ENCODE measurements around the gene TCF4.

The TCF4 gene

DNA sequence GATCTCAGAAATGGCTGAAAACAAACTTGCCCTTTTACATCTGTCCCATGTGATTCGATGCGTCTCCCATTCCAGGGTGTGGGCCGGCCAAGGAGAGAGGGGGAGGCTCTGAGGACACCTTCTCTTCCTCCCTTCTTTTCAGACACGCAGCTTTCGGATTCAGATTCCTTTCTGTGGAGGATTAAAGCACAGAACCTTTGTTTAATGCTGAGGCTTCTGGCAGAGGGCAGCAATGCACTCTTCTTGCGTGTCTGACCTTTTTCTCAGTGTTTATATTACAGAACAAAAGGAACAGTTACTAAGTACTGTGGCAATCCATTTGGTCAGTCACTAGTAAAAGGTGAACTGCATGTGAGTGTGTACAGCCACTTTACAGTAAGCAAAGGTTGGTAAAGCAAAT lies 359.8 kb downstream of the TCF4 start:
- no peak for ATAC-seq
- Mint-ChIP-seq H3K4me1 (no peaks in the 10 kb centered on the region), H3K27ac (no peak overlapping the region), H3K36me3 (no peaks in the 10 kb centered on the region), H3K4me3 (no peak overlapping the region), H3K9me3 (no peaks in the 10 kb centered on the region)
- DNase-seq (ENCODE audit: low spot score in 2 of 2) = no peak

DNA sequence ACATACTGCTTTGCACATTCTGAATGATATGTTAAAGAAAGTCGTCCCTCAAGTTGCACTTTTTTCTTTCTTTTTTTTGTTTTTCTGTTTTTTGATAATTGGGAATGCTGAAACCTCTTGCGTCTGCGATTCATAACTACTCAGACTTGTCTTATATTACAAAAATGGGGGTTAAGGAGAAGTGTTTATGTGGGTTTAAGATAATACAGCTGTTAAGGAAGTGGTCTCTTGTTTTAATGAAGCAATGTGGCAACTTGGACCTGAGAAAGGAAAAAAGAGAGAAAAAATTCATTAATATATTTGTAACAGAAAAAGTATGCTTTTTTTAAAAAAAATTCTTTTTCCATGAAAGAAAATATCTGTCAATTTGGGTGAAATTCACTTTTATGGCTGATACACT lies 360.2 kb downstream of the TCF4 start:
- ATAC-seq (no peak), DNase-seq (ENCODE audit: low spot score in 2 of 2) (no peak)
- H3K27ac Mint-ChIP-seq = no peak overlapping the region
- H3K36me3 Mint-ChIP-seq = no peaks in the 10 kb centered on the region
- no peak overlapping the region for H3K4me3 Mint-ChIP-seq
- no peaks in the 10 kb centered on the region for H3K4me1 Mint-ChIP-seq
- no peaks in the 10 kb centered on the region for H3K9me3 Mint-ChIP-seq

DNA sequence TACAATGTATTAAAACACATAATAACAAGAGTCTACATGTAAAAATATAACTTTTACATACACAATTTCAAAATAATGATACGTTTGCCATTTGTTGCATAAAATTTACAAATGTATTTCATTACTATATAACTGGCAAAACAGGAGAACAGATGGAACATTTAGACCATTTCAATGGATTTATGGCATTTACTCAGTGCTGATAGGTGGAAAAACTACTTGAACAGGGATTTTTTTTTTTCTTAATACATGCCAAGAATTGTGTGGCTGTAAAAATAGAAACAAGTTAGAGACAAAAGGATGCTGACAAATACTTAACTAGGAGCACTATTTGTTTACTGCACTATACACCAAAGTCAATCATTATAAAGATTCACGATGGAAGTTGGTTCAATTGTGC lies 361.9 kb downstream of the TCF4 start:
- no peaks in the 10 kb centered on the region for H3K36me3 Mint-ChIP-seq

DNA sequence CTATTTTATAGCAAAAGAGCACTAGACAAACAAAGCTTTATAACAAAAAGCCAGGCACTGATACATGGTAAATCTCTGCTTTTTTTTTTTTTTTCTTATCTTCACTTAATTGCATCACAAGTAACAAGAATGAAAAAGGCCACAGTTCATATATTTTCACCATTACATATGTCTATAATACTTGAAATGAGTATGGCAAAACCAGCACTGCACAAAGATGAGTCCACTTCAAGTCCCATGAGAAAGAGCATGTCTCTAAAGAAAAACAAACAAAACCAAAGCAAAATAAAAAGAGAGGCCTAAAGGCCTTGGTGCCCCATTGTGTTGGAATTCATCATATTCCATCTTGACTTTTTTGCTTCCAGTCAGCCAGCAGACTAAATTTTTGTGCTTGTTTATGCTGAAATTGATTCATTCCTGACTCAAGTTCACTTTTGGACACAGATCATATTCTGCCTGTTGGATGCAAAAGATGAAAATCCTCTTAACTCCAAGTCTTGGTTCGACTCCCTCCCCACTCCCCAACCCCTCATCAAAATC lies 363.8 kb downstream of the TCF4 start:
- H3K9me3 Mint-ChIP-seq = no peaks in the 10 kb centered on the region
- no peak for DNase-seq (ENCODE audit: low spot score in 2 of 2)
- no peak overlapping the region for H3K27ac Mint-ChIP-seq
- no peaks in the 10 kb centered on the region for H3K4me1 Mint-ChIP-seq
- H3K36me3 Mint-ChIP-seq = no peaks in the 10 kb centered on the region
- no peak for ATAC-seq
- H3K4me3 Mint-ChIP-seq = no peak overlapping the region

More for the DNA sequence above, 361.9 kb downstream of the TCF4 start:
- H3K9me3 Mint-ChIP-seq = no peaks in the 10 kb centered on the region
- DNase-seq (ENCODE audit: low spot score in 2 of 2) (no peak), ATAC-seq (no peak)
- H3K4me1 Mint-ChIP-seq = no peaks in the 10 kb centered on the region
- no peak overlapping the region for H3K4me3 Mint-ChIP-seq
- no peak overlapping the region for H3K27ac Mint-ChIP-seq

DNA sequence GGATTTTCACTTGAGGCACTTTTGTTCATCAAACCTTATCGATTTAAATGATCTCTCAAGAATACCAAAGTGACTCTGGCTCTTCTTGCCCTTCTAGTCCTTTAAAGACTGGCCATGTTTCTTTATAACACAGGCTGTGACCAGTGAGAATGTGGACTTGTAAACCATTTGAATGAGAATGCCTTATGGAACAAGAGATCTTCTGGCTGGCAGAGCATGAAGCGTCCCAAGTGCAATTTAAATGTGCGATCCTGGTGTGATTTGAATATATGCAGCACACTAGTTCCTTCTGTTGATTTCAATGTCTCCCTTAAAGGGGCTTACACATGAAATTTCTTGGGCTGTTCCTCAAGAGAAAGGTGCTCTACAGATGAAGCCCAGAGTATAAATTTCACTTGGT lies 366.4 kb downstream of the TCF4 start:
- Mint-ChIP-seq H3K27ac (no peak overlapping the region), H3K4me1 (no peaks in the 10 kb centered on the region), H3K36me3 (no peaks in the 10 kb centered on the region), H3K9me3 (peaks cover 3% of the 10 kb centered on the region), H3K4me3 (no peak overlapping the region)
- DNase-seq (ENCODE audit: low spot score in 2 of 2) (no peak), ATAC-seq (no peak)

DNA sequence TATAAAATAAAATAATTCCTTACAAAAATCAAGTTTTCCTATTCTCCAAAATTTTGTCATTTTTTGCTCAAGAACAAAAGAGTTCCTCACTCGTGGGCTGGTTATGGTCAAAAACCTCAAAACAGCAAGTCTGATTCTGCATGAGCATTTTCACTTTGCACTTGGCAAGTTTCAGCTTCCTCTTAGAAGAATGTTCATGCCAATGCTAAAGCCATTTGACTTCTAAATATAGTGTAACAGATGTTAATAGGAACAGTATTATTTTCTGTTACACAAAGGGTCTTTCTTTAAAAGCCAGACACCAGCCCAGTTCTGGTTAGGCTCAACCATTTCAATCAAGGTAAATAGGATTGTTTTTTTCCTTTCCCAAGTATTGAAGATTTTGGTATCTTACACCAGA lies 367.5 kb downstream of the TCF4 start:
- Mint-ChIP-seq H3K27ac (no peak overlapping the region), H3K9me3 (peaks cover 3% of the 10 kb centered on the region)
- ATAC-seq = no peak

DNA sequence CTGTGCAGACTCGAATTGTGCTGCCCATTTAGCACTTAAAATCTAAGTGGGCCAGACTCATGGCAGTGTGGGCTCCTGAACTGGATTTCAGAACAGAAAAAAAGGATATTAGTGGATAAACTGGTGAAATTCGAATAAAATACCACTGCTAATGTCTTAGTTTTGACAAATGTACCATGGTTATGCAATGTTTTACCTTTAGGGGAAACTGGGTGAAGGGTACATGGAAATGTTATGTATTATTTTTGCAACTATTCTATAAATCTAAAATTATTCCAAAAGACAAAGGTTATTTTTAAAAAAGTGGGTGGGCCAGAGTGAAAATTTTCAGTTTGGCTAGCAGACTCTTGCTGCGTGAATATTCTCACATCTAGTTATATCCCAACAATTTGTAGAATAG lies 368.2 kb downstream of the TCF4 start:
- no peak overlapping the region for H3K4me3 Mint-ChIP-seq
- DNase-seq (ENCODE audit: low spot score in 2 of 2) (no peak), ATAC-seq (no peak)
- no peaks in the 10 kb centered on the region for H3K4me1 Mint-ChIP-seq
- H3K36me3 Mint-ChIP-seq = no peaks in the 10 kb centered on the region
- H3K9me3 Mint-ChIP-seq = peaks cover 3% of the 10 kb centered on the region
- no peak overlapping the region for H3K27ac Mint-ChIP-seq

More for the DNA sequence above, 367.5 kb downstream of the TCF4 start:
- DNase-seq (ENCODE audit: low spot score in 2 of 2) = no peak
- Mint-ChIP-seq H3K4me3 (no peak overlapping the region), H3K4me1 (no peaks in the 10 kb centered on the region), H3K36me3 (no peaks in the 10 kb centered on the region)

DNA sequence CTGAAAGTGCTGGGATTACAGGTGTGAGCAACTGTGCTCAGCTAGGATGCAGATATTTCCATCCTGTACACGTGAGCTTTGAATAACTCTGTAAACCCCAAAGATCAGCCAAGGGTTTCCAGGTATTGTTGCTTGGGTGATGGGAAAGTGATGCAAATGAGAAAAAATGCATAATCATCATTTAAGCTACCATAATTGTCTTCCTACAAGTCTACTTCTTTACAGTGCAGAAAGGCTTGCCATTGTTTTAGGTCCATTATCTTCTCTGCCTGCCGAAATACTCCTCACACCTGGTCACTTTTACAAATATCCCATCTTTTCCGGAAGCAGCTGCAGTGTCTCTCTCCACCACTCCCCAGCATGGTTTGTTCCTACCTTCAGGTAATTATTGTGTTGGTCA lies 368.9 kb downstream of the TCF4 start:
- peaks cover 3% of the 10 kb centered on the region for H3K9me3 Mint-ChIP-seq
- ATAC-seq (no peak), DNase-seq (ENCODE audit: low spot score in 2 of 2) (no peak)
- H3K4me3 Mint-ChIP-seq = no peak overlapping the region
- H3K27ac Mint-ChIP-seq = no peak overlapping the region
- no peaks in the 10 kb centered on the region for H3K36me3 Mint-ChIP-seq
- H3K4me1 Mint-ChIP-seq = no peaks in the 10 kb centered on the region

DNA sequence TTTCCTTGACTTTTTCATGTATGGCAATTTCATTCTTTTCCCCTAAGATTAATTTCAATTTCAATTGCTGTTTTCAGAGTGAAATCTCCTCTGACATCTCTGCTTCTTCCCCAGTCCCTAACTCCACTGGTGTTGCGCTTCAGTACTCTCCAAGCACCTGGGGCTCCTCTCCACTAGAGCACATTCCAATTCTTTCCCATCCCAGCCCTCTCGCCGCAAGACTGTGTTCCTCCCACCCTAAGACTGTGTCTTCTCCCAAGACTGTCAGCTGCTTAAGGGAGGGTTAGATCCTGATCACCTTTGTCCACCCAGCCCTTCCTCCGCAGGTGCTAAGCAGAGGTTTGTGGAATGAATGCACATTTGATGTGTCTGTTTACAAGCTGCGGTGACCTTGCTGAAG lies 373.0 kb downstream of the TCF4 start:
- no peaks in the 10 kb centered on the region for H3K36me3 Mint-ChIP-seq
- ATAC-seq (peak; percentile 26), DNase-seq (ENCODE audit: low spot score in 2 of 2) (no peak)
- no peak overlapping the region for H3K4me3 Mint-ChIP-seq
- no peak overlapping the region for H3K27ac Mint-ChIP-seq
- H3K9me3 Mint-ChIP-seq = peaks cover 3% of the 10 kb centered on the region
- no peaks in the 10 kb centered on the region for H3K4me1 Mint-ChIP-seq

DNA sequence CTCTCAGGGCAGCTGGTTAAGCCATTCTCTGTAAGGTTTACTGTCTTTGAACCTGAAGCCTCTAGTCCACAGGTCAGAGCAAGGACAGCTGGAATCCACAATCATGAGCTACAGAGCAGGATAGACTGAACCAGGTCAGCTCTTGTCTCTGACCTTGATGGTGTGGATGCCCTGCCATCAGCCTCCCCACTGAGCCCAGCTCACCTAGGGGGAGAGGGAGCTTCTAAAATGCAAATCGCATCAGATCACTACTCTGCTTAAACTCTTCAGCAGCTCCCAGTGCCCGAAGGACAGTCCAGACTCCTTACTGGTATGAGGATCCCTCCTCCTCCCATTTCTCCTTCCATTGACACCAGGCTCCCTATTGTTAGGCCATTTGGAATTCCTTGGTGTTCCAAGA lies 373.5 kb downstream of the TCF4 start:
- Mint-ChIP-seq H3K27ac (no peak overlapping the region), H3K9me3 (peaks cover 3% of the 10 kb centered on the region), H3K36me3 (no peaks in the 10 kb centered on the region), H3K4me1 (no peaks in the 10 kb centered on the region), H3K4me3 (no peak overlapping the region)
- ATAC-seq = no peak
- no peak for DNase-seq (ENCODE audit: low spot score in 2 of 2)

DNA sequence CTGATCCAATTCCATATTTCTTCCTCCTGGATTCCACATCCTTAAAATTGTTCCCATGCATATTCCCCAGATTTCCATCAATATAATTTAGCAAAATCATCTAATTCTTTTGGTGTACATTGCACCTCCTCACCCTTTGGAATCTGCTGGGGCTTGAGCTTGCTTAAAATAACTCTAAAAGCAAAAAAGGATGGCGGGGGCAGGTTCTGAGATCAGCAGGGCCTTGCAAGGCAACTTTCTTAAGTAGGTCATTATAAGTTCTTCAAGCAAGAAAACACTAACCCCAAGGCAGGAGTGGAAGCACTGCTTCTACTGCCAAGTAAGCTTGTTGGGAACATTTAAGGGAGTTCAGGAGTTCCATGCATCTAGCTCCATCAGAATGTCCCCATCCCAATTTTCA lies 374.4 kb downstream of the TCF4 start:
- H3K4me3 Mint-ChIP-seq = no peak overlapping the region
- ATAC-seq (no peak), DNase-seq (ENCODE audit: low spot score in 2 of 2) (no peak)
- no peaks in the 10 kb centered on the region for H3K4me1 Mint-ChIP-seq
- no peak overlapping the region for H3K27ac Mint-ChIP-seq
- H3K9me3 Mint-ChIP-seq = peaks cover 7% of the 10 kb centered on the region
- no peaks in the 10 kb centered on the region for H3K36me3 Mint-ChIP-seq

DNA sequence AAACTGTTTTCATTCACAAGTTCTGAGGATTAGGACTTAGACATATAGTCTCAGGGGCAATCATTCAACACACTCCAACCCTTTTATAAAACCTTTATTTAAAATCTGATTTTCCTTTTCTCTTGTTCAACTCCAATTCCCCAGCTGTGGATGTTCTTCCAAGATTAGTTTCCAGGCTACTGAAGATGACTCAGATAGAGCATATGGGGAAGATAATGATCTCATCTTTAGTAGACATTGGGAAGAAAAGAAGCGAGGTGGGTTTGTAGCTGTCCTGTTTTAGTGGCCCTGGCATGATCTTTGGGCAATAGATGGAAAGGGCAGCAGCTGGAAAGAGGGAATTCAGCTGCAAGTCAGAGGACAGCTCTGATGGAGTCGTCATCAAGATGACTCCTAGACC lies 381.1 kb downstream of the TCF4 start:
- H3K4me1 Mint-ChIP-seq = no peaks in the 10 kb centered on the region
- no peak for ATAC-seq
- H3K36me3 Mint-ChIP-seq = no peaks in the 10 kb centered on the region

DNA sequence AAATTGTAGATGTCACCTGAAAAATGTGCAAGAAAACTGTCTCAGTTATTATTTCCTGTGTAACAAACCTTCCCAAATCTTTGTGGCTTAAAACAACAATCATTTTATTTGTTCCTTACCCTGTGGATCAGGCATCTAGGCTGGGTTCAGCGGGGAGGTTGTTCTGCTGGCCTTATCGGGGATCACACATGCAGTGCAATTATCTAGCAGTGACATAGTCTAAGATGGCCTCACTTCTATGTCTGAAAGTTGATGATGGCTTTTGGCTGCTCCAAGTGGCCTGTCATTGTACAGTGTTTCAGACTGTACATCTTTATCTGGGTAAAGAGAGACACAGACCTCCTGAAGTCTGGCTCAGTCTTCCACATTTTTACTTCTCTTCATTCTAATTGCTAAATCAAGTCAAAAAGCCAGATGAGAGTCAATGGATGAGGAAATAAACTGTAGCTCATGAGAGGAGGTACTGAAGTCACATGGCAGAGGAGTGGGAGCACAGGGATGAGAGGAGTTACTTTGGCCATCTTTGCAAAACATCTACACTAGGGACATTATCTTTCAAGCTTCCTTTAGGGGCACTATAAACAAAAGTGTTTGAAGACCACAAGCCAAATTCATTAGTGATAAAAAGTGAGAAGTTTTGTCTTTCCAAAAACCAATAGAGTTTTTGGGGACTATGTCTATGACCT lies 385.6 kb downstream of the TCF4 start:
- no peaks in the 10 kb centered on the region for H3K4me1 Mint-ChIP-seq
- H3K4me3 Mint-ChIP-seq = no peak overlapping the region
- DNase-seq (ENCODE audit: low spot score in 2 of 2) = no peak
- no peak overlapping the region for H3K27ac Mint-ChIP-seq
- H3K36me3 Mint-ChIP-seq = no peaks in the 10 kb centered on the region
- ATAC-seq = no peak
- peaks cover 3% of the 10 kb centered on the region for H3K9me3 Mint-ChIP-seq

More for the DNA sequence above, 381.1 kb downstream of the TCF4 start:
- Mint-ChIP-seq H3K27ac (no peak overlapping the region), H3K9me3 (peaks cover 7% of the 10 kb centered on the region), H3K4me3 (no peak overlapping the region)
- no peak for DNase-seq (ENCODE audit: low spot score in 2 of 2)

DNA sequence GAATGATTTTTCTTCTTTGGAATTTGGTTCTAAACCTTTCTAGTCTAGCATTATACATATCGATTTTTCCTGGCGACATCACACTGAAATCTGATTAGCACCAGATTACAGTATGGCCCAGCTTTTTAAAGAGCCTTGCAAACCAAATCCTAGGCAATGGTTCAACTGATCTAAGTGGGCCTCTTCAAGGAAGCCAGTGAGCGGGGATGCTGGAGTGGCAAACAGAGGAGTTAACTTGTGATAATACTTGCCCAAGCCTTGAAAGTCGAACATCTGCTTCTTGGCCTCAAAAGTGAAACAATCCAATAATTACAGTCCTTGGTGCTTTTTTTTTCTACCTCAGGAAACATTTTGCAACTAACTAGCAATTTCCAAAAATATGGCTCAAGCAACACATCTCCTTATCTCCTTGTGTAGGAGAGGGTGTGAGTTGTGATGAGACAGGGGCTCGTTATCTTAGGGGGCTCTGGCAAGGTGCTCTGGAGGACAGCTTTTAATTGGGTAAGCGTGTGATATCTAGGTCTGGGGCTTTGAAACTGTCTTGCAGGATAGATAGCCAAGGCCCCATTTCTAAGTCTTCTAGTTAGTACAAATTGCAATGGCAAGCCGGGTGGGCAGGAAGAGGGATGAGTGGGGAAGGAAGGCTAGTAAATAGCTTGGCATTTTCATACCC lies 388.6 kb downstream of the TCF4 start:
- Mint-ChIP-seq H3K27ac (no peak overlapping the region), H3K4me3 (no peak overlapping the region), H3K36me3 (no peaks in the 10 kb centered on the region), H3K4me1 (no peaks in the 10 kb centered on the region), H3K9me3 (no peaks in the 10 kb centered on the region)
- DNase-seq (ENCODE audit: low spot score in 2 of 2) (no peak), ATAC-seq (no peak)

DNA sequence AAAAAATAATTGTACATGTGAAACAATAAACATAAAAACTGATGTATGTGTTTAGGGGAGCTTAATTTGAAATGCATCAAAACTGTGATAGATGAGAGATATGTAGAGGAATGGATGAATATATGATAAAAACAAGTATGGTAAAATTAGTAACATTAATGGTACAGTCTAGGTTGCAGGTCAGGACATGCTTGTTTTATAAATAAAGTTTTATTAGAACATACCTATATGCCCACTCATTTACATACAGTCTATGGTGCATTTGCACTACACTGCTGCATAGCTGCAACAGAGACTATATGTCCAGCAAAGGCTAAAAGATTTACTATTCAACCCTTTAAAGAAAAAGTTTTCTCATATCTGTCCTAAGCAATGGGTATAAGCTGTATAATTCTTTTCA lies 392.1 kb downstream of the TCF4 start:
- Mint-ChIP-seq H3K36me3 (no peaks in the 10 kb centered on the region), H3K27ac (no peak overlapping the region), H3K4me1 (no peaks in the 10 kb centered on the region), H3K4me3 (no peak overlapping the region), H3K9me3 (no peaks in the 10 kb centered on the region)
- DNase-seq (ENCODE audit: low spot score in 2 of 2) (no peak), ATAC-seq (no peak)

DNA sequence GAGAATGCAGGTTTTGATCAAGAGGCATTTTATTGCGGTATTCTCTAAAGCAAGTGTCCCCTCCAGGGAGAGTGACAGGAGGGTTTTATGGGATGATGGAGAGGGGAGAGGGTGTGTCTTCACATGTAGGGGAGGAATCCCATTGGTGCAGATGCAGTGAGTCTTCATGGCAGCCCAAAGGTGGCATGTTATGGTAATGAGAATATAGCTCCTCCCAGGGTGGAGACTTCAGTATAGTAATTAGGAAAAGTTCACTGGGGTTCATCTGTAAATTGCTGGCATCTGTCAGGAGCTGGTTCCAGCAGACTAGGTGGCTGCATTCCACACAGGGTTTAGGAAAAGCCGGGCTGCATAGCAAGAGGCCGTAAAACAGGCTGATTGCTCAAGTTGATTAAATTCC lies 398.0 kb downstream of the TCF4 start:
- Mint-ChIP-seq H3K9me3 (no peaks in the 10 kb centered on the region), H3K4me1 (no peaks in the 10 kb centered on the region), H3K4me3 (no peak overlapping the region), H3K27ac (no peak overlapping the region), H3K36me3 (no peaks in the 10 kb centered on the region)
- DNase-seq (ENCODE audit: low spot score in 2 of 2) = no peak
- no peak for ATAC-seq

Measured in stimulated activated effector memory CD8-positive, alpha-beta T cell treated with anti-CD3 and anti-CD28 coated beads, Interleukin-12 subunit alpha, Interleukin-12 subunit beta, amount 100 ng/mL, for 72 hours (primary cell).